H1 (cell line): ENCODE data around the gene RAB33A. TPM values are rescaled to one million over a fixed set of nuclear protein-coding genes. Genes with fewer than 3 reads are reported as not detected.

Experiments
- CHD1 ChIP-seq: IDR thresholded peaks from 2 replicates; pipeline ENCODE4 v1.6.1; 2012; ENCODE audit warnings: low read depth, low read length, improper control_type of control experiment
- CHD7 ChIP-seq: fragments of 300-600 bp; sonication (generic); IDR thresholded peaks from 2 replicates; pipeline ENCODE4 v1.7.1; 2012; ENCODE audit warnings: low read length, moderate library complexity, mild to moderate bottlenecking, inconsistent platforms; ENCODE audit not compliant: insufficient replicate concordance
- POLR2AphosphoS5 ChIP-seq: IDR thresholded peaks from 2 replicates; pipeline ENCODE4 v1.6.1; 2011; ENCODE audit warnings: low read depth, low read length
- RBBP5 ChIP-seq: IDR thresholded peaks from 2 replicates; pipeline ENCODE4 v1.7.1; 2012; ENCODE audit warnings: low read depth, mild to moderate bottlenecking, inconsistent platforms, low read length, moderate library complexity, borderline replicate concordance
- RXRA ChIP-seq: IDR thresholded peaks from 2 replicates; pipeline ENCODE4 v1.6.1; 2011; ENCODE audit warnings: low read depth, mild to moderate bottlenecking, low read length, moderate library complexity; ENCODE audit not compliant: insufficient read depth
- TAF7 ChIP-seq: optimal IDR thresholded peaks from 2 replicates; pipeline ENCODE3; 2011; ENCODE audit warnings: low read depth, mild to moderate bottlenecking, inconsistent platforms, low read length, moderate library complexity, borderline replicate concordance
- polyA plus RNA-seq, 7 experiments: library from polyadenylated mRNA; depleted of rRNA in 3 of 7; stranded (reverse) in 5 of 7; unstranded in 2 of 7; fragments of >200 nt in 5 of 7; fragments of 200-250 nt in 2 of 7; gene quantifications; 1 replicate in 5 of 7; 2 replicates in 1 of 7; 4 replicates in 1 of 7; pipeline versions ENCODE4 v1.2.1 to v1.2.3, GENCODE V29; 2011 to 2013; ENCODE audit warnings: missing spikeins in 2 of 7, mixed read lengths in 2 of 7
- total RNA-seq: library from RNA; stranded (reverse); fragmentation: NEBNext Ultra II Directional; extraction: Animal tissue kit (Norgen Biotek cat#: 25700); gene quantifications from 2 replicates; pipeline ENCODE4 v1.2.1, GENCODE V29; 2021

The RAB33A gene
- total and polyA plus RNA-seq, 2 of the 8 experiments (the other 6 are each of a cell fraction or from before 2014, with no cell fraction given) = 2.8 to 4.6 TPM

GRCh38 chrX:130184168-130184567, 12.4 kb downstream of the RAB33A start (continued):
- TF ChIP-seq CHD7 (no peak), RBBP5 (no peak), CHD1 (no peak), POLR2AphosphoS5 (no peak), RXRA (no peak), TAF7 (no peak)
